ENCODE data around the gene HYAL1.

GRCh38 chr3:50286322-50287227 lies 16.8 kb downstream of the HYAL1 start:
- TF ChIP-seq POLR2A (IDR thresholded peaks at IDR 0.05) (no peak), CTCF (IDR thresholded peaks at IDR 0.05) (no peak)

Data from esophagus squamous epithelium (tissue), 4 donors.